GM19023 (cell line): Measurements from ENCODE around the gene GRIFIN.

Experiments
- ATAC-seq: cut with Tn5 transposase; IDR thresholded peaks from one replicate; pipeline ENCODE4 v1.9.1; 2021; ENCODE audit warnings: mild to moderate bottlenecking, moderate library complexity; ENCODE audit not compliant: unreplicated experiment

The GRIFIN gene

DNA sequence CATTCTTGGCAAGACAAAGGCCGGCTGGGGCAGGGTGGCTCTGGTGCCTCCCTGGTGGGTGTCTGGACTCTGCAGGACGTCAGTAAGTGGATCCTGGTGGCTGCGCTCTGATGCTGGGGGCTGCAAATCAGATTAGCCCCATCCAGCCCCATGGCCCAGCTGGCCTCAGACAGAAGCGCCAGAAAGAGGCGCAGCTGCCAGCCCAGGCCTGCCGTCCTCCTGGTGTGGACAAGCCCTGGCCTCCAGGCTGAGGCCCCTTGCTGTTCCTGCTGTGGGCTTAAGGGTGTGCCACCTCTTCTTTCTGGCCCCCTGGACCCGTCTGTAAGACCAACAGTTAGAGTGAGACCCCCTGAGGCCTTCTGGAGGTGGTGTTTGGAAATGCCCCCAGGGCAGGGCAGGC, 37.5 kb upstream of the GRIFIN start:
- no peak for ATAC-seq

DNA sequence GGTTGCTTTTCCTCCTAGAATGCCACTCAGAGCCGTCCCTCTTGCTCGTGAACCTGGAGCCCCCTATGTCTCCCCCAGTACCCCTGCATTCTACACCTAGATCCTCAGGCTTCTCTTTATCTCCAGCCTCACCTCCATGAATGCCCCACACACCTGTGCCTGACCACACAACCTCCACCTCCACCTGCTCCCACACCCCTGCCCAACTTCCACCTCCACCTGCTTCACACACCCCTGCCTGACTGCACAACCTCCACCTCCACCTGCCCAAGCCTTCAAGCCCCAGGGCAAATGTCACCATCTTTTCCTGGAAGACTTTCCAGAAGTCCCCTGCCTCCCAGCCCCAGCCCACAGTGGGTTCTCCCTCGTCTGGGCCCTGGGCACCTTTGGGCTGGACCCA, 36.5 kb upstream of the GRIFIN start:
- no peak for ATAC-seq

DNA sequence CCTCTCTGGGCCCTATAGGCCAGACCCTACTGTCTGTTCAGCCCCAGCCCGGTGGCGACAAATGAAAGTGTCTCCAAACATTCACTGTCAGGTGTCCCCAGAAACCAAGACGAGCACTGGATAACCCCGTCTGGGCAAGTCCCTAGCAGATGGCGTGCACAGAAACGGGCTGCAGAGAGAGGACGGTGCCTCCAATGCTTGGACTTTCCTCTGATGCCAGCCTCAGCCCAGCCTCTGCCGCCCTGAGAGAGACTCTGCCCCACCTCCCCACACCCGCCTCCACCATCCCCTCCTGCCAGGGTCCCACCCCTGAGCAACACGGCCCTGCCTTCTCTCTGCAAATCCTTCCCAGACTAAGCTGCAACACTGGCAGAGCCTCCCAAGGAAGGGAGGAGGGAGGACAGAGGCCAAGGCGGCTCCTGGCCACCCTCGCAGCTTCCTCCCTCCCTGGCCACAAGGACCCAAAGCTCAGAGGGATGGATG, 36.0 kb upstream of the GRIFIN start:
- ATAC-seq: no peak

DNA sequence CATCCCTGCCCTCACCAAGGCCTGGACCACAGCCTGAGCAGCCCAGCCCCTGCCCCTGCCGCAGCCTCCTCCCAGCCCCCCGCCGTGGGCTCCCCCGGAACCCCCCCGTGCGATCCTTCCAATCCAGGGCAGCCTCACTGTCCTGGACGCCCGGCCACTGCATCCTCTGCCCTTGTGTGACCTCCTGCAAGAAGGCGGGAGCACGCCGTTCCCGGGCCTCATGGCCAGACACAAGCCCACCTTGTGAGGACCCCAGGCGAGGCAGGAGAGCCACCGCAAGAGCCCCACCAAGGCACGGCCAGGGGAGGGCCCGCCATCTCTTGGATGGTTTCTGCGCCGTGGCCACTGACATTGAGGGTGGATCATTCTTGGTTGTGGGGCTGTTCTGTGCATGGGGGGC, 35.6 kb upstream of the GRIFIN start:
- no peak for ATAC-seq

DNA sequence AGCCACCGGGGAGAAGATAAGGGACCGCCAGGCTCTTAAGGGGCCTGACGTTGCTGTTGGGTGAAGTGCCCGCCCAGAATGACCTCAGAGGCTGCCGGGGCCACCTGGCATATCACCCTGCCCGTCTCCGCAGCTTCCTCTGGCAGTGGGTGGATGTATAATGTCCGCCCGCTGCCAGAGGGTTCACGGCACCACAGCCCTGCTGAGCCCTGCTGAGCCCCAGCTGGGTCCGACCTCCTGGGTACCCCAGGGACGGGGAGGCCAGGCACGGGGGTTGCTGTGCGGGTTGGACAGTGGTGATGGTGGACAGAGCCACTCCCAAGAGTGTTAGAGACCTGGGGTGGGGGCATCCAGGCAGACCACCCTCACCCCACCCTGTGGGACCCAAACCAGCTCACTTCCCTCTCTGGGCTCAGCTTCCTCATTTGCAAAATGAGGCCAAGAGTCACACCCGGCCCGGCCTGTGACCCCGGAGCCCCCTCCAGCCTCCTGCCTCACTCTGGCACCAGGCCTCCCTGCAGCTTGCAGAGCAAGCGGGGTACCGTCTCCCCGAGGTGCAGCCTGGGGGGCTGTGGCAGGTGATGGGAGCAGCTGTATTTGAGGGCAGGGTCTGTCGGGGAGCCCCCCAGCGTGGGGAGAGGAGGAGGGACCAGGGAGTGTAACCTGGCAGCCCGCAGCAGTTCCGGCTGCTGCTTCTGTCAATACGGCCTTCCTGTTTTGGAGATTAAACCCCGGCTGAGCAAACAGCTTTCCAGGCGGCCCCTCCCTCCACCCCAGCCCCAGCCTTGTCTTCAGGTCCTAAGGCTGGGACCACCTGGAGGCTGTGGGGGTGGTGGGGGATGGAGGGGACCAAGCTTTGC, 34.9 kb upstream of the GRIFIN start:
- ATAC-seq: no peak

DNA sequence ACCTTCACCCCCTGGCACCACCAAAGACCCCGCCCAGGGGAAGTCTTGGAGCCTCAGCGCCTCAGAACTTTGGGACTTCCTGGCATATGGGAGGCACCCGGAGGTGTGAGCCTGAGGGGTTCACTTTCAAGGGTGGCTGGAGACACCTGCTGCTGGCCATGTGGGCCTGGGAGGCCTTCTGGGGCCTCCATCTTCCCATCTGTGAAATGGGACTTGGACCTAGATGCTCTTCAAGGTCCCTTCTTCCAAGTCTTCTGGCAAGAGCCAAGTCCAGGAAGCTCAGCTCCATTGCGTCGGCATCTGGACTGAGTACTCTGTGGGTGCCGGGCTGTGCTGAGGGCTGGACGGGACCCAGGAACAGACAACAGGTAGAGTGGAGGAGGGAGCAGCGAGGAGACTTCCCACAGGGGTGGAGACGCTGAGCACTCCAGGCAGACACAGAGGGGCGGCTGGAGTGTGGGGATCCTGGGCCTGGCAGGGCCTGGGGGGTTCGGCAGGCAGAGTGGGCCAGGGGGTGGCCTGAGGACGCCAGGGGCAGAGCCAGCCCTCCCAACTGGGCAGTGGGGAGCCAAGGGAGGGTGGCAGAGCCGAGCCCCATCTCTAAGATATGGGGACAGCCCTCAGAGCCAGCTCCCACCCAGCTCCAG, 34.1 kb upstream of the GRIFIN start:
- no peak for ATAC-seq

DNA sequence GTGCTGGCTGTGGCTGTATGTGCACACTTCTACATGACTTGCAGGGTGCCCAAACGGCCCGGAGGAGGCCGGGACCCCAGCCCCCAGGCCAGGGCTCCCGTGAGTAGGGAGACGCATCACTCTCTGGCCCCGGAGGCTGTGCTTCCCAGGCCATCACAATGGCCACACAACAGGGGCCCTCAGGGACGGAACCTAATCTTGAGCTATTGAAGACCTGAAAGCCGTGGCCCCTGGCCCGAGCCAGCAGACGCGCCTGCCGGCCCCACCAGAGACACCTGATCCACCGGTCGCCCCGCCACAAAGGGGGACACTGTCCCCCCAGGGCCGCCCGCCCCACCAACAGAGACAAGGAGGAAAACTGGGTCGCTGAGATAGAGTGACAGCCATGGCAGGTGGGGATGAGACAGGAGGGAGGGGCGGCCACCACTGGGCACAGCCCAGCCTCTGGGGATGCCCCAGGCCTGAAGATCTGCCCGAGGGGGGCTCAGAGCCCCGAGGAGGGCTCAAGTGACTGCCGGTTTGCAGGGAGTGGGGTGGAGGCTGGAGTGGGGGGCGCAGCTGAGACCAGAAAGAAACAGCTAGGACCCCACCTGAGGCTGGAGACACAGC, 33.2 kb upstream of the GRIFIN start:
- no peak for ATAC-seq

DNA sequence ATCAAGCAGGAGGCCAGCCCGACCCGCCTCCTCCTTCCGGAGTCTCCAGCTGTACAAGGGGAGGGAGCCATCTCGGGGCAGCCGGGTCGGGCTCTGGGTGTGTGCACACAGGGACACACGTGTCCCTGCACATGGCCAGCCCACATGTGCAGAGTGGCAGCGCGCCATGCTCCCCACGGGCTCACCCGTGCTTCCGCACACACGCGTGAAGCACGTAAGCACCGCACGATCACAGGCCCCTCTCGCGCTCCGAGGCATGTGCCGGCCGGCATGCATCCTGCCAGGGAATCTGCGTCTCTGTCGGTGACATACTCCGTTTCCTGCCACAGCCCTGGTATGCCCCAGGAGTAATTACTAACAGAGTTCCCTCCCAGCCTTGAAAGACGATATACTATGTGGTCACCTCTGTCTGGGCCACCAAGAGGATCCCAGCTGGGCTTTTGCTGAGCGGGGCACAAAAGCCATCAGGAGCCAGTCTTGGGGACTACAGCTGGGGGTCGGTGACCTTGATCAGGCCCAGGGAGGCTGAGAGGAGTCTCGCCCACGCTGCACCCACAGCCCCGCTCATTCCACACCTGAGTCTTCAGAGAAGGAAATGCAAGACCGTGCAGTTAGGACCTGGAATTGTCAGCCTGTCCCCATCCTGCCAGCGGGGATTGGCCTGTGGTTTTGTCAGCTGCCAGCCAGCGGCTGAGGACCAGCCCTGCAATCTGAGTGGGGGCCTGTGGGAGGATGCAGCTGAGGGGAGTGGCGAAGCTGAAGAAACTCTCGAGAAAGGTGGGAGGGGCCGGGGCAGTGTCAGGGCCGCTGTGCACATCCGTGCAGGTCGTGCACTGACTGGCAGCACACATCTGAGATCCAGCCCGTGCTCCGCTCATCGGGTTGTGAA, 32.4 kb upstream of the GRIFIN start:
- peak; percentile 46 for ATAC-seq

DNA sequence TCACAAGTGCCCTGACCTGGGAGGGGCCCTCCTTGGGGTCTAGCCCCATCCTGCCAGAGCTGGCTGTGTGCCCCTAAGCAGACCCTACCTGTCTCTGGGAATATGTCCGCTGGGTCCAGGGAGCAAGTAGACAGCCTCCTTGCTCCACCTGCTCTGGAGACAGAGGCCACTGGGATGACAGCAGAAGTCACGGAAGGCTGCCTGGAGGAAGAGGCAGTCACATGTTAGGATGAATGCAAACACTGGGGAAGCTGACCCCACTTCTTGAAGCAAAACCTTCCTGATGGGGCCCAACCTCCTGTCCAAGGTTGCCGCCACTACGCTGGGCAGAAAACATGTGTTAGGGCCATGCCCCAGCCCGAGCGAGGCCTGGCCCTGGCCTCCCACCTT, 31.7 kb upstream of the GRIFIN start:
- ATAC-seq: no peak

DNA sequence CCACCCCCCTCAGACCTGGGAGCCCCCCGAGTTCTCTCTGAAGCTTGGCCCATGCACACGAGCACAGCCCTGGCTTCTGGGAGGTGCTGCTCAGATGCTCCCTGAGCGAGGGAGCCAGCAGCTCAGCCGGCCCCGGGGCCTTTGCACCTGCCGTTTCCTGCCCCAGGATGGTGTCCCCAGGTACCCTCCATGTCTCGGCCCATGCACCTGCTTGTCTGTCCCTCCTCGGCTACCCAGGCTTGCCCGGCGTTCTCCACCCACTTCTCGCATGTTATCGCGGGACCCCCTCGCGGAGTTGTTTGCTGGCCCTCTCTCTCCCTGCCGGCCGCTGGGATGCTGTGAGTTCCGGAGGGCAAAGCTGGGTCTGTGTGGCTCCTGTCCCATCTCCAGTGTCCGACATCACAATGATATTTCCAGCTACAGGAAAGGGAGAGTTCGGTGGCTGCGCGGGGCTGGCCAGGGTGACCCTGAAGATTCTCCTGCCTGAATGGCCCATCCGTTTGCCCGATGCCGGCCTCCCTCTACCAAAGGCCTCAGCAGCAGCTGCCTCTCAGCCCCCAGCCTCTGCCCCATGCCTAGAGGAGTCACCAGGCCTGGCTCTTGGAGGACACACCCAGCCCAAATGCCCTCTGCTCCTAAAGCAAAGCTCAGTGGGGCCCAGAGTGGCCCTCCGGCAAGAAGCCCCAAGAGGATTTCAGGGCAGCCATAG, 31.2 kb upstream of the GRIFIN start:
- ATAC-seq: no peak

DNA sequence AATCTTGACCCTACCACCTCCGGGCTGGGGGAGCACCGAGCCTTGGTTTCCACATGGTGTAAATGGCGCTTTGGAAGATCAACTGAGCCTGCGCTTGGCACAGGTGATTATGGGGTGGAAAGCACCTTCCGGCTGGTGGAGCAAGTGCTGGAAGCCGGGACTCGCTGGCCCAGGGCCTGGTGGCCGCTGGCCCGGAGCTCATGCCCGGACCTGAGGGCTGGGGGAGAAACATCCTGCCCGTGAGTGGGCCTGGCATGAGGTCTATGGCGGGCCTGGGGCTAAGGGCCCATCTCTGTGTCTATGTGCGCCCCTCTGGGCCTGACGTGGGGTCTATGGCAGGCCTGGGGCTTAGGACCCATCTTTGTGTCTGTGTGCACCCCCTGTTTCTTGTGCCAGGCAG, 29.2 kb upstream of the GRIFIN start:
- ATAC-seq: no peak

DNA sequence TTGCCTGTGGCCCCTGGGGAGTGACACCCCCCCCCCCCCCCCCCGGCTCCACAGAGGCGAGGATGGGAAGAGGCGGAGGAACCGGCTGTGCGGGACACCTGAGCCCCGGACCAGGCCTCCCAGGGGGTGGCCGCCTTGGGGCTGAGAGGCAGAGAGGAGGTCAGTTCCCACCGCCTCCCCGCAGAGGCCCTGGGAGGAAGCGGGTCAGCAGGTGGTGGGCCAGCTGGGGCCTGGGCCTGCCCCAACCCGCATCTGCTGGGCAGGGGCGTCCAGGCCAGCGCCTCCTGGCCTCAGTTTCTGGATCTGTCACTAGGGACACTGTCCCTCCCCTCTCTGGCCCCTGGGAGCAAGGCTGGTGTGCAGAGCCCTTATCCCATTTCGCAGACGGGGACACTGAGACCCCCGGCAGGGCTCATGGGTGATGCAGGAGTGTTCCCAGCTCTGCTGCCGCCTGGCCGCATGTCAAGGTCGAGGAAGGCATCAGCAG, 28.7 kb upstream of the GRIFIN start:
- ATAC-seq: no peak

DNA sequence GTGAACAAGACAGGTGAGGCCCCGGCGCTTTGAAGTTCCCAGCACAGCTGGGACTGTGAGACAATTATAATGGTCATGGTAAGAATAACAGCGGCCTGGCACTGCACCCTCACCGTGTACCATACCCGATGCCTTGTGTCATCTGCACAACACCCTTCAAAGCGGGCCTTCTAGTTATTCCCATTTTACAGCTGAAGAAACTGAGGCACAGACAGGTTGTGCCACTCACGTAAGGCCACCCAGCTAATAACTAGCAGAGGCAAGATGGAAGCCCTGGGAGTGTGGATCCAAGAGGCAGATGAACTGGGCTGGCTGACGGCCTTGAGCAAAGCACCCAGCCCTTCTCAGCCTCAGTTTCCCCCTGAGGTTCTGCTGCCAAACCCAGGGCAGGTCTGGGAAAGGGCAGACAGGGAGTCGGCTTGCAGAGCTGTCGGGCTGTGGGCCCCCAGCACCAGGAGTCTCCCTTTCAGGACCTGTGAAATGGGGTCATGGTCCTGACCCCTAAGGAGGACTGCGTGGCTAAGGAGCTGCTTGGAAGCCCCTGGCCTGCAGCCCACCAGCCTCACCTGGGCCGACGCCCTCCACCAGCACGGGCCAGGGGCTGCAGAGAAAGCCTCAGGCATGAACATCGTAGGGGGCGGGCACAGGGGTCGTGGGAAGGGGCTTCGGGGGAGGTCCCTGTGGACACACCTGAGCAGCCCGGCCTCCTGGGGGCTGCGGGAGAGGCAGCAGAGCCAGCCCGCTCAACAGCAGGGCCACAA, 28.1 kb upstream of the GRIFIN start:
- ATAC-seq: no peak

DNA sequence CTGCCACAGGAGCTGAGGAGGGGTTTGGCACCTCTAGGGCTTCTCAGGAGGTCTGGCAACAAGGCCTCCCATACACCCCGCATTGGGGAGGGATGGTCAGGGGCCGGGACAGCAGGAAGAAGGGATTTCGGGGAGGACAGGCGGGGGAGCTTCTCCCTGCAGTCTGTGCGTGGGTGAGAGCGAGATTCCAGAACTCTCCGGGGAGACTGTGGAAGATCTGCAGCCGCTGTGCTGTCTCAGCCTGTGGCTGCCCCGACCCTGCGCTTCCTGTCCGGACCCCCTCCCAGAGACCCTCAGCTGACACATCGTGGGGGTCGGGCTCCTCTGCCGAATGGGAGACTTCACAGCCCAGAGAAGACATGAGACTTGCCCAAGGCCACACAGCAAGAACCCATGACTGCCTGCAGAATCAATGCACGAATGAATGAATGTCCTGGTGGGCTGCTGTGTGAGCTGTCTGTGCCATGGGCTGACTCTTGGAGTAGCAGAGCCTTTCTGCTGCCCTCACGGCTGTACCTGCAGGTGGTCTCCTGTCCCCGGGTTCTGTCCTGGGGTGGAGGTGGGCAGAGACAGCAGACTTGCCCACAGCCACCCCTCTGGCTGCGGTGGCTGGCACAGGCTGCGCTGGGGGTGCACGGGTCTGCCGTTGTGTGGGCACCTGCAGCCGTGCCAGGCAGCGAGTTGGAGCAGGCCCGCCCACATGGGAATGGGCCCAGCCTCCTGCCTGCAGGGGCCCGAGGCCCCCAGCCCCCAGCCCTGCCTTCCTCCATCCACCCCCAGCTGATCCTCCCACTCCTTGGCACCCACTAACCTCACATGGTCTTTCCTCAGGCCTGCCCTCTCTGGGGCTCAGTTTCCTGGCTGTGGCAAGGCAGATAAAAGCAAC, 27.1 kb upstream of the GRIFIN start:
- no peak for ATAC-seq

DNA sequence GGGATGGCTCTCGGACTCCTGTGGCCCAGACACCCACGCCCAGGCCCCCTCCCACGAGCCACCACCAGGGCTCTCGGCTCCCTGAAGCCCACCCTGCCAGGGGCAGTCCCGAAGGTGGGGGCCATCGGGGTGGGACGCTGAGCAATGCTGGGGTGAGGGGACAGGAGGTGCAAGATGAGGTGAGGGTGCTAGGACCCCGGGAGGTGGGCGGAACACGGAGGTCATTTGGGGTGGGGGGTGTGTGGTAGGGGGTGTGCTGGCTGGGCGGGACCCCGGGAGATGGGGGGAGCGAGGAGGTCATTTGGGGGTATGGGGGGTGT, 26.4 kb upstream of the GRIFIN start:
- ATAC-seq: no peak

DNA sequence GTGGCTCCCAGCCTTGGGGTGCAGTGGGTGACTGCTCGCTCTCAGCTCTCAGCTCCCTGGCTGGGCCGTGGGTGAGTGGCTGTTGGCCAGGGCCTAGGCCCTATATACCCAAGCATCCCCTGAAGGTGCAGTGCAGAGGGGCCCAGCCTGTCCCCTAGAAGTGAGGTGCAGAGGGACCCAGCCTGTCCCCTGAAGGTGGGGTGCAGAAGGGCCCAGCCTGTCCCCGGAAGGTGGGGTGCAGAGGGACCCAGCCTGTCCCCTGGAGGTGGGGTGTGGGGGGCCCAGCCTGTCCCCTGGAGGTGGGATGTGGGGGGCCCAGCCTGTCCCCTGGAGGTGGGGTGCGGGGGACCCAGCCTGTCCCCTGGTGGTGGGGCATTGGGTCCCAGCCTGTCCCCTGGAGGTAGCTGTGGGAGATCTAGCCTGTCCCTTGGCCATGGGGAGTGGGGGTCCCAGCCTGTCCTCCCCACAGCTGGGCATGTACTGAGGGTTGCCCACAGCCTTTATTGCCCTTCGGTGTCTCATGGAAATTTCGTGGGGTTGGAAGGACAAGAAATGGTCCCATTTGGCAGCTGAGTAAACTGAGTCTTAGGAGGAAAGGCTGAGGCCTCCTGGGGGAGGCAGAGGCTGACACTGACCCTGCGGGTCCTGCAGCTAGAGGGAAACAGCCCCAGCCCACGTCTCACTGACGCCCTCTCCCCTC, 25.9 kb upstream of the GRIFIN start:
- no peak for ATAC-seq

DNA sequence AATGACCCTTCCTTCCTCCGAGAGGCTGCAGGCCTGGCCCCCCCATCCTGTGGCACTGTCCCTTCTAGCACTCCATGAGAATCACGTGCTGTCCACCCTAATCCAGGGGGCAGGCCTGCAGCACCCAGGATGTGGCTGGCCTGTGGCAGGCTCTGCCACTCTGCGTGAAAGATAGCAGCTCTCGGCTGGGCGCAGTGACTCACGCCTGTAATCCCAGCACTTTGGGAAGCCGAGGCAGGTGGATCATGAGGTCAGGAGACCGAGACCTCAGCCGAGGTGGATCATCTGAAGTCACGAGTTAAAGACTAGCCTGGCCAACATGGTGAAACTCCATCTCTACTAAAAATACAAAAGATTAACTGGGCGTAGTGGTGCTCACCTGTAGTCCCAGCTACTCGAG, 24.5 kb upstream of the GRIFIN start:
- ATAC-seq: no peak
